ENCODE measurements around the gene GLI3. TPM values are rescaled to one million over a fixed set of nuclear protein-coding genes. Genes with fewer than 3 reads are reported as not detected.

GLI3 gene
- total RNA-seq, 1 experiment from 2014 or later = 23.1 TPM

- Mint-ChIP-seq H3K36me3 (ENCODE audit: insufficient read depth, unreplicated experiment) (peaks cover 33% of the 10 kb centered on the region), H3K27me3 (ENCODE audit: insufficient read depth, unreplicated experiment) (no peaks in the 10 kb centered on the region), H3K4me1 (ENCODE audit: insufficient read depth, unreplicated experiment) (peaks cover 41% of the 10 kb centered on the region), H3K4me3 (ENCODE audit: unreplicated experiment) (peak overlapping the region; percentile 60), H3K9me3 (ENCODE audit: unreplicated experiment) (no peaks in the 10 kb centered on the region), H3K27ac (ENCODE audit: low read depth, unreplicated experiment) (peak overlapping the region; percentile 74)
- intact Hi-C loops (cut with micrococcal nuclease) = no loop called here
- no peak for DNase-seq (ENCODE audit: unreplicated experiment)
- CTCF ChIA-PET = interaction anchor here (0.6 to 4.4 kb wide), 6 partner anchors 13 to 235 kb away, joined by 4 to 15 read pairs (median 8); no protein-coding TSS in a partner anchor
- POLR2A ChIA-PET = interaction anchor here (0.7 to 2.8 kb wide), 13 partner anchors 9 to 234 kb away, joined by 3 to 11 read pairs (median 4); no protein-coding TSS in a partner anchor
- TF ChIP-seq CTCF (IDR thresholded peaks at IDR 0.05; ENCODE audit: unreplicated experiment) = no peak
- no TSS peak for BruUV-seq (replicated peaks)
These were observed 239.9 kb downstream of the GLI3 start for GRCh38 chr7:41997151-41997550.

- CTCF ChIA-PET = interaction anchor here (0.6 to 4.4 kb wide), 8 partner anchors 13 to 526 kb away, joined by 3 to 15 read pairs (median 4); no protein-coding TSS in a partner anchor
- POLR2A ChIA-PET = interaction anchor here (0.6 to 2.8 kb wide), 13 partner anchors 12 to 242 kb away, joined by 3 to 11 read pairs (median 4); no protein-coding TSS in a partner anchor
- Mint-ChIP-seq H3K4me3 (ENCODE audit: unreplicated experiment) (peak overlapping the region; percentile 60), H3K27me3 (ENCODE audit: insufficient read depth, unreplicated experiment) (no peaks in the 10 kb centered on the region), H3K36me3 (ENCODE audit: insufficient read depth, unreplicated experiment) (peaks cover 33% of the 10 kb centered on the region), H3K27ac (ENCODE audit: low read depth, unreplicated experiment) (peak overlapping the region; percentile 74), H3K4me1 (ENCODE audit: insufficient read depth, unreplicated experiment) (peaks cover 48% of the 10 kb centered on the region), H3K9me3 (ENCODE audit: unreplicated experiment) (no peaks in the 10 kb centered on the region)
- no peak for TF ChIP-seq CTCF (IDR thresholded peaks at IDR 0.05; ENCODE audit: unreplicated experiment)
- intact Hi-C loops (cut with micrococcal nuclease) = no loop called here
- DNase-seq (ENCODE audit: unreplicated experiment) = peak; percentile 74
- no TSS peak for BruUV-seq (replicated peaks)
These were observed 240.5 kb downstream of the GLI3 start for GRCh38 chr7:41996381-41997035.

GRCh38 chr7:41995632-41996271, 241.3 kb downstream of the GLI3 start:
- peaks cover 33% of the 10 kb centered on the region for H3K36me3 Mint-ChIP-seq (ENCODE audit: insufficient read depth, unreplicated experiment)
- H3K9me3 Mint-ChIP-seq (ENCODE audit: unreplicated experiment) = no peaks in the 10 kb centered on the region
- DNase-seq (ENCODE audit: unreplicated experiment) = no peak
- CTCF ChIA-PET = interaction anchor here (0.6 to 4.4 kb wide), 6 partner anchors 14 to 527 kb away, joined by 3 to 15 read pairs (median 6); no protein-coding TSS in a partner anchor
- no peaks in the 10 kb centered on the region for H3K27me3 Mint-ChIP-seq (ENCODE audit: insufficient read depth, unreplicated experiment)
- peak overlapping the region; percentile 74 for H3K27ac Mint-ChIP-seq (ENCODE audit: low read depth, unreplicated experiment)
- no TSS peak for BruUV-seq (replicated peaks)
- no peak overlapping the region for H3K4me3 Mint-ChIP-seq (ENCODE audit: unreplicated experiment)
- POLR2A ChIA-PET = interaction anchor here (1.0 to 2.8 kb wide), 6 partner anchors 11 to 243 kb away, joined by 3 to 11 read pairs (median 6); no protein-coding TSS in a partner anchor
- H3K4me1 Mint-ChIP-seq (ENCODE audit: insufficient read depth, unreplicated experiment) = peaks cover 55% of the 10 kb centered on the region
- TF ChIP-seq CTCF (IDR thresholded peaks at IDR 0.05; ENCODE audit: unreplicated experiment) = no peak
- intact Hi-C loops (cut with micrococcal nuclease) = no loop called here

- intact Hi-C loops (cut with micrococcal nuclease) = no loop called here
- no peak for DNase-seq (ENCODE audit: unreplicated experiment)
- Mint-ChIP-seq H3K4me1 (ENCODE audit: insufficient read depth, unreplicated experiment) (peaks cover 61% of the 10 kb centered on the region), H3K9me3 (ENCODE audit: unreplicated experiment) (no peaks in the 10 kb centered on the region), H3K36me3 (ENCODE audit: insufficient read depth, unreplicated experiment) (peaks cover 31% of the 10 kb centered on the region), H3K4me3 (ENCODE audit: unreplicated experiment) (no peak overlapping the region), H3K27ac (ENCODE audit: low read depth, unreplicated experiment) (no peak overlapping the region), H3K27me3 (ENCODE audit: insufficient read depth, unreplicated experiment) (no peaks in the 10 kb centered on the region)
- ChIA-PET CTCF (no interaction called here), POLR2A (no interaction called here)
- no TSS peak for BruUV-seq (replicated peaks)
- TF ChIP-seq CTCF (IDR thresholded peaks at IDR 0.05; ENCODE audit: unreplicated experiment) = no peak
These were observed 242.3 kb downstream of the GLI3 start for GRCh38 chr7:41994746-41995110.

Data from MCF 10A (cell line).